GM23338 (cell line): ENCODE measurements around the gene ZCCHC8. TPM values are rescaled to one million over a fixed set of nuclear protein-coding genes. Genes with fewer than 3 reads are reported as not detected.

Experiments used
- ATAC-seq: fragments of 200-7000 bp; cut with Tn5 transposase; 3 replicates; pipeline ENCODE4 v1.9.1; 2020
- DNase-seq: peaks from one replicate; pipeline ENCODE4 v3.0.0-alpha.2; 2015; ENCODE audit warnings: low spot score
- H2AFZ ChIP-seq: fragments of 200-600 bp; sonication (generic); 2 replicates; pipeline ENCODE4 v1.8.0; 2016; ENCODE audit warnings: antibody characterized with exemption, mild to moderate bottlenecking, moderate library complexity
- H3F3A ChIP-seq: fragments of 200-600 bp; sonication (generic); replicated peaks from 2 replicates; pipeline ENCODE4 v1.8.0; 2017; ENCODE audit warnings: antibody characterized with exemption, mixed run types, low read depth
- H3K27ac ChIP-seq: fragments of 200-600 bp; sonication (generic); 2 replicates; pipeline ENCODE4 v1.6.1; 2016; ENCODE audit warnings: low read depth
- H3K27me3 ChIP-seq: fragments of 200-600 bp; sonication (generic); 2 replicates; pipeline ENCODE4 v1.8.0; 2016; ENCODE audit warnings: mild to moderate bottlenecking, mixed run types, moderate library complexity; ENCODE audit not compliant: insufficient read depth
- H3K36me3 ChIP-seq: fragments of 200-600 bp; sonication (generic); 2 replicates; pipeline ENCODE4 v1.8.0; 2016; ENCODE audit warnings: mild to moderate bottlenecking; ENCODE audit not compliant: insufficient read depth
- H3K4me1 ChIP-seq: fragments of 200-600 bp; sonication (generic); 2 replicates; pipeline ENCODE4 v1.8.0; 2016; ENCODE audit warnings: mild to moderate bottlenecking, moderate library complexity; ENCODE audit not compliant: insufficient read depth
- H3K4me2 ChIP-seq: fragments of 200-600 bp; sonication (generic); 2 replicates; pipeline ENCODE4 v1.7.1; 2017; ENCODE audit warnings: mixed run types
- H3K4me3 ChIP-seq: fragments of 200-600 bp; sonication (generic); 2 replicates; pipeline ENCODE4 v1.6.1; 2016; ENCODE audit warnings: mixed run types
- H3K79me2 ChIP-seq: fragments of 200-600 bp; sonication (generic); replicated peaks from 2 replicates; pipeline ENCODE4 v1.8.0; 2017; ENCODE audit warnings: mild to moderate bottlenecking; ENCODE audit not compliant: insufficient read depth
- H3K9me2 ChIP-seq: fragments of 200-600 bp; sonication (generic); 2 replicates; pipeline ENCODE4 v1.8.0; 2017; ENCODE audit not compliant: insufficient read depth
- H4K20me1 ChIP-seq: fragments of 200-600 bp; sonication (generic); replicated peaks from 2 replicates; pipeline ENCODE4 v1.8.0; 2017; ENCODE audit warnings: mild to moderate bottlenecking; ENCODE audit not compliant: insufficient read depth
- H3K27ac Mint-ChIP-seq: 2 replicates; pipeline ENCODE4 v1.8.0; 2020; ENCODE audit warnings: inconsistent platforms, mild to moderate bottlenecking, moderate library complexity, mixed read lengths
- H3K27me3 Mint-ChIP-seq: 3 replicates; pipeline ENCODE4 v1.8.0; 2022; ENCODE audit warnings: low read depth, mild to moderate bottlenecking, moderate library complexity, mixed read lengths, inconsistent platforms; ENCODE audit not compliant: insufficient read depth, poor library complexity
- H3K36me3 Mint-ChIP-seq: 3 replicates; pipeline ENCODE4 v1.8.0; 2021; ENCODE audit warnings: low read depth, mild to moderate bottlenecking, inconsistent platforms, moderate library complexity, mixed read lengths
- H3K4me1 Mint-ChIP-seq: 3 replicates; pipeline ENCODE4 v1.8.0; 2020; ENCODE audit warnings: mild to moderate bottlenecking, inconsistent platforms, mixed read lengths
- H3K4me3 Mint-ChIP-seq: 3 replicates; pipeline ENCODE4 v1.8.0; 2021; ENCODE audit warnings: moderate library complexity, mild to moderate bottlenecking, inconsistent platforms, mixed read lengths
- H3K9me3 Mint-ChIP-seq: 3 replicates; pipeline ENCODE4 v1.8.0; 2020; ENCODE audit warnings: moderate library complexity, mild to moderate bottlenecking, inconsistent platforms, mixed read lengths
- CTCF ChIP-seq, 2 experiments: fragments of 200-600 bp in 1 of 2; sonication (generic) in 1 of 2; conservative IDR thresholded peaks; 2 replicates each; pipeline versions ENCODE4 v1.5.1 to v1.6.1; 2016 to 2017; ENCODE audit warnings: antibody characterized with exemption in 2 of 2, low read depth in 2 of 2, mild to moderate bottlenecking in 2 of 2, moderate library complexity in 1 of 2
- EZH2 ChIP-seq: fragments of 200-600 bp; sonication (generic); IDR thresholded peaks from one replicate; pipeline ENCODE4 v1.8.0; 2017; ENCODE audit warnings: antibody characterized with exemption, mild to moderate bottlenecking, low read depth; ENCODE audit not compliant: unreplicated experiment
- ZNF114 ChIP-seq: fragments of 250-450 bp; sonication (Bioruptor Pico); IDR thresholded peaks from 2 replicates; pipeline ENCODE4 v1.5.0; 2020; ENCODE audit warnings: mild to moderate bottlenecking, moderate library complexity
- ZNF331 ChIP-seq: fragments of 250-450 bp; sonication (Bioruptor Pico); IDR thresholded peaks from 2 replicates; pipeline ENCODE4 v1.5.0; 2020; ENCODE audit warnings: low read depth, mild to moderate bottlenecking, moderate library complexity
- polyA plus RNA-seq: library from polyadenylated mRNA; unstranded; fragments of >200 nt; fragmentation: Nextera tagmentation; extraction: Ambion mirVana; gene quantifications from 2 replicates; pipeline ENCODE4 v1.2.1, GENCODE V29; 2016
- small RNA-seq: library from RNA; depleted of rRNA; stranded (forward); fragments of <200 nt; gene quantifications from one replicate; pipeline ENCODE3, GENCODE V24; 2014; ENCODE audit warnings: low replicate concordance
- total RNA-seq: library from RNA; depleted of rRNA; stranded (reverse); fragments of >200 nt; shearing (Covaris generic); gene quantifications from 2 replicates; pipeline ENCODE4 v1.2.3, GENCODE V29; 2014; rRNA removed

The ZCCHC8 gene
- total and polyA plus RNA-seq, 2 experiments from 2014 or later = 23.9 to 39.0 TPM

DNA sequence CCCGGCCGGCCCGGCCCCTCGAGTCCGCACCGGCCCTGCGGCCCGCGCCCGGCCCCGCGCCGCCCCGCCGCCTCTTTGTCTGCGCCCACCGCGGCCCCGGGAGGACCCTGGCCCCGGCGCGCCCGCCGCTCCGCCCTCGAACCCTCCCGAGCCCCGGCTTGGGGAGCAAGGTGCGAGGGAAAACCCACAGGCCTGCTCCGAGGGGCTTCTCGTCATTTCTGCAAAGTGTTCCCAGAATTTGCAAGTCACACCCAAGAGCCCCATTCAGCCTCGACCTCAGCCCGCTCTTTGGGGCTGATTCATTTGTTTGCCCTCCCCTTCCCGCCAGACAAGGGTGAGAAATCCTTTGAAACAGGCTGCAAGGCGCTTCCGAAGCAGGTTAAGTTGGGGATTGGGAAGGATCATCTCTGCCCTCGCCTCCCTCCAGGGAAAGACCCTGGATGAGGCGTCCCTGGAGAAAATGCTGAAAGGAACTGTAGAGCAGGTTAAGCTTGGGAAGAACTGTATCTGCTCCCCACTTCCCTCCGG is 77.9 kb downstream of the ZCCHC8 start:
- H2AFZ ChIP-seq = peak overlapping the region; percentile 99
- peaks cover 17% of the 10 kb centered on the region for H3F3A ChIP-seq
- H3K27ac ChIP-seq = peak overlapping the region; percentile 76
- H3K9me2 ChIP-seq = no peaks in the 10 kb centered on the region
- no peaks in the 10 kb centered on the region; the same call in 1 of the 2 replicates for H4K20me1 ChIP-seq
- peak overlapping the region; percentile 88 for H3K4me3 Mint-ChIP-seq
- no peaks in the 10 kb centered on the region for H3K9me3 Mint-ChIP-seq
- H3K36me3 ChIP-seq = no peaks in the 10 kb centered on the region
- peak overlapping the region; percentile 99 for H3K4me2 ChIP-seq
- H3K79me2 ChIP-seq = peaks cover 20% of the 10 kb centered on the region; the same call in 1 of the 2 replicates
- ATAC-seq = peak; percentile 14
- H3K4me1 ChIP-seq = peaks cover 14% of the 10 kb centered on the region
- peak overlapping the region; percentile 93 for H3K4me3 ChIP-seq
- no peaks in the 10 kb centered on the region; the same call in 2 of the 3 replicates for H3K36me3 Mint-ChIP-seq
- H3K4me1 Mint-ChIP-seq = peaks cover 19% of the 10 kb centered on the region
- peaks cover 17% of the 10 kb centered on the region; the same call in 1 of the 2 replicates for H3K27me3 ChIP-seq
- H3K27me3 Mint-ChIP-seq = peaks cover 11% of the 10 kb centered on the region
- TF ChIP-seq EZH2 = peak; percentile 21
- no peak for TF ChIP-seq ZNF114 (CRISPR knock-in tag)
- DNase-seq = peak; percentile 61
- H3K27ac Mint-ChIP-seq = peak overlapping the region; percentile 96

GRCh38 chr12:122421821-122422729 is 78.7 kb downstream of the ZCCHC8 start, which contains the start of gene CLIP1:
CLIP1 (minus strand) TSS chr12:122422669; CDS start chr12:122380452, 42,217 bp downstream.
- H4K20me1 ChIP-seq = no peaks in the 10 kb centered on the region; the same call in 1 of the 2 replicates
- peak; percentile 84 for DNase-seq
- H3F3A ChIP-seq = peaks cover 17% of the 10 kb centered on the region
- peak within 1 kb of the TSS; percentile 99 for H2AFZ ChIP-seq
- H3K36me3 ChIP-seq = no peaks in the 10 kb centered on the region
- H3K4me1 Mint-ChIP-seq = peaks cover 20% of the 10 kb centered on the region
- H3K36me3 Mint-ChIP-seq = no peaks in the 10 kb centered on the region; the same call in 2 of the 3 replicates
- no peaks in the 10 kb centered on the region for H3K9me2 ChIP-seq
- ATAC-seq = peak; percentile 83
- peaks cover 11% of the 10 kb centered on the region for H3K27me3 Mint-ChIP-seq
- no peak for TF ChIP-seq ZNF331 (CRISPR knock-in tag)
- peak in 1 of 2 experiments; percentile 33; a peak in 2 of 4 replicates for TF ChIP-seq CTCF (conservative IDR thresholded peaks at IDR 0.05; ENCODE audit: low read depth in 2 of 2)
- peak within 1 kb of the TSS; percentile 93 for H3K4me3 ChIP-seq
- H3K27ac Mint-ChIP-seq = peak within 1 kb of the TSS; percentile 96
- H3K9me3 Mint-ChIP-seq = no peaks in the 10 kb centered on the region
- H3K4me1 ChIP-seq = peaks cover 14% of the 10 kb centered on the region
- H3K4me3 Mint-ChIP-seq = peak within 1 kb of the TSS; percentile 88
- H3K4me2 ChIP-seq = peak within 1 kb of the TSS; percentile 99
- peak within 1 kb of the TSS; percentile 76 for H3K27ac ChIP-seq
- H3K27me3 ChIP-seq = peaks cover 17% of the 10 kb centered on the region; the same call in 1 of the 2 replicates
- H3K79me2 ChIP-seq = peaks cover 25% of the 10 kb centered on the region; the same call in 1 of the 2 replicates

Small RNAs within 50 kb of the gene (small RNA-seq; reads per million reads assigned to genes)
- 0.37 reads per million, percentile 22 among the genes with 10 or more reads in this experiment for gene RF00411

Other genes starting within 250 kb of the ZCCHC8 start
- 33.4 and 48.0 TPM in 2 replicates for gene VPS33A, start 234.4 kb downstream of the ZCCHC8 start, total RNA-seq
- gene VPS33A, start 234.4 kb downstream of the ZCCHC8 start, polyA plus RNA-seq = 19.5 and 20.6 TPM in 2 replicates
- gene CLIP1, start 78.3 kb downstream of the ZCCHC8 start, total RNA-seq = 15.0 and 21.1 TPM in 2 replicates
- 8.6 and 11.5 TPM in 2 replicates for gene CLIP1, start 78.3 kb downstream of the ZCCHC8 start, polyA plus RNA-seq
- gene RSRC2, start 26.0 kb upstream of the ZCCHC8 start, total RNA-seq = 55.4 and 76.3 TPM in 2 replicates
- 161 and 184 TPM in 2 replicates for gene RSRC2, start 26.0 kb upstream of the ZCCHC8 start, polyA plus RNA-seq
- gene KNTC1, start 26.3 kb upstream of the ZCCHC8 start, total RNA-seq = 85.2 and 98.0 TPM in 2 replicates
- gene KNTC1, start 26.3 kb upstream of the ZCCHC8 start, polyA plus RNA-seq = 47.3 and 55.2 TPM in 2 replicates
- gene HCAR2, start 202.4 kb upstream of the ZCCHC8 start, total RNA-seq = not detected in 2 replicates
- not detected in 2 replicates for gene HCAR2, start 202.4 kb upstream of the ZCCHC8 start, polyA plus RNA-seq
- gene HCAR3, start 215.9 kb upstream of the ZCCHC8 start, total RNA-seq = not detected in 2 replicates
- gene HCAR3, start 215.9 kb upstream of the ZCCHC8 start, polyA plus RNA-seq = not detected in 2 replicates
- gene HCAR1, start 229.9 kb upstream of the ZCCHC8 start, total RNA-seq = 0.17 TPM in 1 of 2 replicates, not detected in the other
- gene HCAR1, start 229.9 kb upstream of the ZCCHC8 start, polyA plus RNA-seq = 0.07 TPM in 1 of 2 replicates, not detected in the other